Muscle of leg (tissue), 11 donors: Measurements from ENCODE around the gene EVC. TPM values are rescaled to one million over a fixed set of nuclear protein-coding genes. Genes with fewer than 3 reads are reported as not detected.
"Not testable (repeated sequence)": the region's sequence is repeated elsewhere in the genome, so short reads cannot be mapped to it uniquely, and the experiment has no call there.

Experiments used
- DNase-seq: peaks from one replicate; pipeline ENCODE4 v3.0.0; 2013
- H3K27ac ChIP-seq: one replicate; pipeline ENCODE4 v1.5.1; 2013; ENCODE audit warnings: mild to moderate bottlenecking, low read length, control low read depth
- H3K27me3 ChIP-seq: one replicate; pipeline ENCODE4 v1.6.1; 2013; ENCODE audit warnings: low read length; ENCODE audit not compliant: control insufficient read depth, insufficient read depth
- H3K36me3 ChIP-seq: one replicate; pipeline ENCODE4 v1.6.1; 2013; ENCODE audit warnings: low read length; ENCODE audit not compliant: control insufficient read depth, insufficient read depth
- H3K4me1 ChIP-seq: one replicate; pipeline ENCODE4 v1.6.1; 2013; ENCODE audit warnings: low read length; ENCODE audit not compliant: control insufficient read depth, insufficient read depth
- H3K4me3 ChIP-seq: one replicate; pipeline ENCODE4 v1.5.1; 2013; ENCODE audit warnings: low read length, control low read depth
- H3K9me3 ChIP-seq: replicated peaks from 2 replicates; pipeline ENCODE4 v1.6.1; 2013; ENCODE audit warnings: low read depth, low read length; ENCODE audit not compliant: control insufficient read depth
- WGBS: methylation state at CpG from one replicate; pipeline ENCODE4 v1.1.5; 2013; ENCODE audit warnings: missing lambda C conversion rate; ENCODE audit not compliant: insufficient coverage; 5-methylcytosine and 5-hydroxymethylcytosine counted together
- polyA plus RNA-seq, 8 donors: library from polyadenylated mRNA; unstranded; fragments of 120-200 nt; gene quantifications; one replicate each; pipeline versions ENCODE4 v1.2.1 to v1.2.3, GENCODE V29; 2013; ENCODE audit warnings: inconsistent platforms in 1 of 8, low replicate concordance in 1 of 8; ENCODE audit not compliant: insufficient read length in 8 of 8, insufficient read depth in 1 of 8
- total RNA-seq: library from RNA; stranded (reverse); fragments of 120-200 nt; gene quantifications from one replicate; pipeline ENCODE4 v1.2.4, GENCODE V29; 2013

EVC gene
- total and polyA plus RNA-seq, 9 donors: 12.2 to 24.3 (median 18.6) TPM

DNA sequence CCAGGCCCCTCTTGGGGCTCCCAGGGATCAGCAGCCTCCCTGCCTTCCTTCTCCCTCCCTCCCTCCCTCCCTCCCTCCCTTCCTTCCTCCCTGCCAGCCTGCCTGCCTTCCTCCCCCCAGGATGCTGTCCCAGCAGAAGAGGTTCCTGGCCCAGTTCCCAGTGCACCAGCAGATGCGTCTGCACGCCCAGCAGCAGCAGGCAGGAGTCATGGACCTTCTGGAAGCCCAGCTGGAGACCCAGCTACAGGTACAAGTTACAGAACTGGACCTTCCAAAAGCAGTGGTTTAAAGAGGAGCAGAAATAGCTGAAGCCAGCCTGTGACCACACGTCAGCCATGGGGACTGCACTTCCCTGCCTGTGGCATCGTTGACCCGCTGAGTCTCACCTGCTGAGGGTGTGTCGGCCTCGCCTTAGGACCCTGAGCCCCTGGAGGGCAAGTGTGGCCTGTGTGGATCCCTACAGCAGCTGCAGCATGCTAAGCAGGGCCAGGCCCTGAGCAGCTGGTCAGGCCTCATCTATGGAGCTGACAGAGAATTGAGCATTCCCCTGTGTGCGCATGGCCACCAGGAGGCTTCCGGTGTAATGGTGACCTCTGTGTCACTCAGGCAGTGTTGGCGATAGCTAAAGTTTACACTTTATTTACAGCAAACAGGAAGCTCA lies 97.2 kb downstream of the EVC start:
- H3K27ac ChIP-seq: no peak overlapping the region
- DNase-seq: no peak
- 68% methylated on average over 9 of the region's 10 CpGs for WGBS
- H3K9me3 ChIP-seq: peaks cover 5% of the 10 kb centered on the region
- H3K27me3 ChIP-seq: no peaks in the 10 kb centered on the region
- peaks cover 85% of the 10 kb centered on the region for H3K36me3 ChIP-seq
- no peak overlapping the region for H3K4me3 ChIP-seq
- no peaks in the 10 kb centered on the region for H3K4me1 ChIP-seq

- no peak for DNase-seq
- WGBS: 82% methylated on average over 12 of the region's 12 CpGs
- Histone ChIP-seq H3K27ac (no peak overlapping the region), H3K27me3 (no peaks in the 10 kb centered on the region), H3K9me3 (peaks cover 5% of the 10 kb centered on the region), H3K4me1 (no peaks in the 10 kb centered on the region), H3K36me3 (peaks cover 88% of the 10 kb centered on the region), H3K4me3 (no peak overlapping the region)
Observed at GRCh38 chr4:5809216-5809776, 98.3 kb downstream of the EVC start.

GRCh38 chr4:5810151-5810550 lies 99.2 kb downstream of the EVC start:
- Histone ChIP-seq H3K9me3 (peaks cover 5% of the 10 kb centered on the region), H3K27me3 (no peaks in the 10 kb centered on the region), H3K36me3 (peaks cover 88% of the 10 kb centered on the region), H3K4me3 (no peak overlapping the region), H3K27ac (no peak overlapping the region), H3K4me1 (no peaks in the 10 kb centered on the region)
- no peak for DNase-seq
- WGBS: 100% methylated on average over 2 of the region's 3 CpGs

DNA sequence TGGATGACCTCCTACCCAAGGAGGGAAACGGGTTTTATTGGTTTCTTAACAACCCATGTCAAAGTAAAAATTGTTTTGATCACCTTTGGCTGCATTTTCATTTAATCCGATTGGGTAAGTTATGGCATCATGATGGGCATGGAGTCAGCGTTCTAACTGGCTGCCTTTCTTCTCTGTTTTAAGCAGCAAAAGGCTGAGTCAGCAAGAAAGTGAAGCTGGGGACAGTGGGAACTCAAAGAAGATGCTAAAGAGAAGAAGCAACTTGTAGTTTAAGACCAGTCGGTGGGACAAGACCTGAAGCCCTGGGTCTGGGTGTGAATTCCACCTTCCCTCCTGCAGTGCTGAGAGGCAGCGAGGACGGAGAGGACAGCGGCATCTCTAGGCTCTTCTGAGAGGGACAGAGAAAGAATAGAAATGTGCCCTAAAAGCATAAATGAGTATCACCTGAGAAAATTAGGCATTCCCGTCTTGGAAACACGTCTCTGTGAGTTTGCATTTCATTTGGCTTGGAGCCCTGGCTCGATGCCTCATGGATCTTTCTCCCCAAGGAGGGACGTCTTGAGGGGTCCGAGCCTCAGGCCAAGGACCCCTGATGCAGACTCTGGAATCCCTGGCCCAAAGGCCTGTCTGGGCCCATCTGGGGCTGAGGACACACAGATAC lies 99.9 kb downstream of the EVC start:
- WGBS: 80% methylated on average over 9 of the region's 12 CpGs
- no peak overlapping the region for H3K4me3 ChIP-seq
- no peak for DNase-seq
- H3K27me3 ChIP-seq: no peaks in the 10 kb centered on the region
- no peaks in the 10 kb centered on the region for H3K4me1 ChIP-seq
- H3K9me3 ChIP-seq: peaks cover 5% of the 10 kb centered on the region
- no peak overlapping the region for H3K27ac ChIP-seq
- peaks cover 83% of the 10 kb centered on the region for H3K36me3 ChIP-seq

- not testable (repeated sequence) for H3K4me3 ChIP-seq, H3K27ac ChIP-seq, H3K4me1 ChIP-seq, DNase-seq, H3K9me3 ChIP-seq, H3K27me3 ChIP-seq
- peaks cover 79% of the 10 kb centered on the region for H3K36me3 ChIP-seq
- 32% methylated on average over 5 of the region's 5 CpGs for WGBS
Observed at GRCh38 chr4:5812057-5812456, 101.1 kb downstream of the EVC start.

GRCh38 chr4:5812506-5813229 lies 101.7 kb downstream of the EVC start:
- H3K4me1 ChIP-seq: no peaks in the 10 kb centered on the region
- no peak overlapping the region for H3K27ac ChIP-seq
- H3K9me3 ChIP-seq: peaks cover 5% of the 10 kb centered on the region
- peak; percentile 81 for DNase-seq
- H3K36me3 ChIP-seq: peaks cover 80% of the 10 kb centered on the region
- no peak overlapping the region for H3K4me3 ChIP-seq
- 75% methylated on average over 5 of the region's 9 CpGs for WGBS
- H3K27me3 ChIP-seq: no peaks in the 10 kb centered on the region

DNA sequence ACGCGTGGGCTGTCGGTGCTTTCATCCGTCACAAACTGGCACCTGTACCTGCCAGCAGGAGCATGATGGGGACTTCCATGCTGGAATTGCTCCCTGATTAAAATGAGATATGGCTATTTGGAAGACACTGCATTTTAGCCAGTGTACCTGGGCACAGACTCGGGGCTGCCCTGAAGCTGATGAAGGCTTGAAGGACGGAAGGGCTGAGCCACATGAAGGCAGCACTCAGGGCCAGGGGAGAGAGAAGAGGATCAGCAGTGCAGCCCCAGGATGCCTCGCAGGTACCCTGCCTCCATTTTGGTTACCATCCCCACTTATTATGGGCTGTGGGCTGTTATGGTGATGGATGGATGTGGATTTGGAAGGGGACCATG lies 102.9 kb downstream of the EVC start:
- no peaks in the 10 kb centered on the region for H3K27me3 ChIP-seq
- H3K4me3 ChIP-seq: no peak overlapping the region
- peaks cover 5% of the 10 kb centered on the region for H3K9me3 ChIP-seq
- no peaks in the 10 kb centered on the region for H3K4me1 ChIP-seq
- no peak for DNase-seq
- no peak overlapping the region for H3K27ac ChIP-seq
- peaks cover 80% of the 10 kb centered on the region for H3K36me3 ChIP-seq
- 96% methylated on average over 5 of the region's 7 CpGs for WGBS

DNA sequence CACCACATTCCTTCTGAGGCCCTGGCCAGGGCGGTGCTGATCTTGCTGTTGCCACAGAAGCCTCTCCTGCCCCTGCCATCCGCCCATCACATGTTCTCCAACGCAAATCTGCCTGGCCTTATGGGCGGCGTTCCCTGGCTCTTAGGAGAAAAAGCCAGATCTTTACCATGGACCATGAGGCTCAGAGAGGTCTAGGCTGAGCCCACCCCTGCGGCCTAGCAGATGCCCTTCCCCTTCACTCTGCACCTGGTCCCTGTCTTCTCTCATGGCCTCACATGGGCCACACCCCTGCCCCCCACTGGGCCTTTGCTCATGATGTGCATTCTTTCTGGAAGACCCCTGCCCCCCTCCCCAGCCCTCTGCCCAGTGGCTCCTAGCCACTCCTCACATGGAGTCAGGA lies 103.4 kb downstream of the EVC start:
- H3K4me1 ChIP-seq: no peaks in the 10 kb centered on the region
- no peak overlapping the region for H3K4me3 ChIP-seq
- peaks cover 80% of the 10 kb centered on the region for H3K36me3 ChIP-seq
- H3K27ac ChIP-seq: no peak overlapping the region
- WGBS: 96% methylated on average over 6 of the region's 6 CpGs
- H3K27me3 ChIP-seq: no peaks in the 10 kb centered on the region
- DNase-seq: no peak
- H3K9me3 ChIP-seq: peaks cover 5% of the 10 kb centered on the region

DNA sequence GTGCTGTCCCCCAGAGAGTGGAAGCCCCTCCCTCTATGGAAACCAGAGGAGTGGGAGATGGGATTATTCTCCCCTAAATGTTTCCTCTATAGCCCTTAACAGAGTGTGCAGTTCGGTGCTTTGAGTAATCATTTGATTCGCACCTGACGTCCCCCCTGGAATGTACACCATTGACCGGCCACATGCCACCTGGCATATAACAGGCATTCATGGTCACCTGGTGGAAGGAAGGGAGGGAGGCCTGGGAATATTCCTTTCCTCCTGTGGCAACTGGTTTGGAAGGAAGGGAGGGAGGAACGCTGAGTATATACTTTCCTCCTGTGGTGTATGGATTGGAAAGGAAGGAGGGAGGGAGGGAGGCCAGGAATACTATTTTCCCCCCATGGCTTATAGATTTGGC lies 104.6 kb downstream of the EVC start:
- H3K27ac ChIP-seq: no peak overlapping the region
- peaks cover 79% of the 10 kb centered on the region for H3K36me3 ChIP-seq
- DNase-seq: no peak
- no CpG with 5 or more reads among the region's 5 CpGs for WGBS
- no peaks in the 10 kb centered on the region for H3K4me1 ChIP-seq
- peaks cover under 1% of the 10 kb centered on the region for H3K9me3 ChIP-seq
- no peaks in the 10 kb centered on the region for H3K27me3 ChIP-seq
- no peak overlapping the region for H3K4me3 ChIP-seq

GRCh38 chr4:5816101-5816500 lies 105.1 kb downstream of the EVC start:
- DNase-seq: no peak
- H3K9me3 ChIP-seq: no peaks in the 10 kb centered on the region
- no peak overlapping the region for H3K4me3 ChIP-seq
- no peak overlapping the region for H3K27ac ChIP-seq
- peaks cover 79% of the 10 kb centered on the region for H3K36me3 ChIP-seq
- no peaks in the 10 kb centered on the region for H3K4me1 ChIP-seq
- WGBS: 55% methylated on average over 8 of the region's 8 CpGs
- H3K27me3 ChIP-seq: no peaks in the 10 kb centered on the region
